Tibial nerve (tissue), 4 donors: ENCODE results near the gene ASXL1. TPM values are rescaled to one million over a fixed set of nuclear protein-coding genes. Genes with fewer than 3 reads are reported as not detected.
A peak's percentile ranks its signal among the peaks of the same experiment; 100 is the strongest.
"Not testable (repeated sequence)": the region's sequence is repeated elsewhere in the genome, so short reads cannot be mapped to it uniquely, and the experiment has no call there.

Source experiments
- DNase-seq, 2 donors: peaks; one replicate each; pipeline ENCODE4 v3.0.0-alpha.2; 2019; ENCODE audit warnings: low spot score in 2 of 2
- H3K27ac ChIP-seq, 4 donors: fragments of 200-600 bp; sonication (generic) in 3 of 4; one replicate each; pipeline ENCODE4 v1.5.1; 2017 to 2019; ENCODE audit warnings: mild to moderate bottlenecking in 1 of 4
- H3K27me3 ChIP-seq, 2 donors: fragments of 200-600 bp; sonication (generic) in 1 of 2; one replicate each; pipeline versions ENCODE4 v1.5.1 to v1.6.0; 2017 to 2019
- H3K36me3 ChIP-seq, 3 donors: fragments of 200-600 bp; sonication (generic); one replicate each; pipeline ENCODE4 v1.5.1; 2018 to 2019
- H3K4me1 ChIP-seq, 4 donors: fragments of 200-600 bp; sonication (generic) in 3 of 4; one replicate each; pipeline ENCODE4 v1.5.1; 2017 to 2019
- H3K4me3 ChIP-seq, 4 donors: fragments of 200-600 bp; sonication (generic) in 3 of 4; one replicate each; pipeline ENCODE4 v1.5.1; 2017 to 2019; ENCODE audit warnings: mild to moderate bottlenecking in 1 of 4, moderate library complexity in 1 of 4
- H3K9me3 ChIP-seq, 4 donors: fragments of 200-600 bp; sonication (generic) in 3 of 4; one replicate each; pipeline ENCODE4 v1.5.1; 2017 to 2019
- CTCF ChIP-seq, 5 experiments: fragments of 200-600 bp in 3 of 5; fragments of 450-650 bp in 2 of 5; sonication (generic) in 3 of 5; IDR thresholded peaks; one replicate each; pipeline ENCODE4 v1.5.1; 2016 to 2019; ENCODE audit warnings: antibody characterized with exemption in 5 of 5, mild to moderate bottlenecking in 3 of 5, moderate library complexity in 2 of 5
- EP300 ChIP-seq, 2 donors: sonication (generic); formaldehyde crosslinking; IDR thresholded peaks; one replicate each; pipeline ENCODE4 v1.6.1; 2017; ENCODE audit warnings: antibody characterized with exemption in 2 of 2, mild to moderate bottlenecking in 1 of 2
- POLR2A ChIP-seq, 2 donors: fragments of 450-650 bp; IDR thresholded peaks; one replicate each; pipeline ENCODE4 v1.6.1; 2017; ENCODE audit warnings: antibody characterized with exemption in 2 of 2, mild to moderate bottlenecking in 2 of 2, moderate library complexity in 2 of 2
- WGBS, 2 donors: methylation state at CpG; one replicate each; pipeline ENCODE4 v1.1.5; 2018; 5-methylcytosine and 5-hydroxymethylcytosine counted together
- total RNA-seq, 4 donors: library from RNA; depleted of rRNA; stranded (reverse); fragments of >200 nt; gene quantifications; one replicate each; pipeline ENCODE4 v1.1.0, GENCODE V29; 2016

ASXL1 gene
- total RNA-seq, 4 donors from 2014 or later, result 108 to 194 (median 138) TPM

GRCh38 chr20:32354592-32355416 lies 3.3 kb upstream of the ASXL1 start:
- no peak overlapping the region for H3K27ac ChIP-seq

GRCh38 chr20:32355417-32355841 lies 2.7 kb upstream of the ASXL1 start:
- Histone ChIP-seq H3K4me3 (no peak overlapping the region), H3K9me3 (no peaks in the 10 kb centered on the region), H3K27me3 (no peaks in the 10 kb centered on the region), H3K27ac (no peak overlapping the region), H3K36me3 (no peaks in the 10 kb centered on the region), H3K4me1 (peaks cover 0 to 24% (median 10%) of the 10 kb centered on the region in 4 donors)
- DNase-seq, result no peak
- no peak for TF ChIP-seq POLR2A (IDR thresholded peaks at IDR 0.05)
- no peak for TF ChIP-seq CTCF (IDR thresholded peaks at IDR 0.05)
- TF ChIP-seq EP300 (IDR thresholded peaks at IDR 0.05), result no peak
- WGBS, 2 donors, result 83 to 89% methylated on average over 6 of the region's 6 CpGs

More at GRCh38 chr20:32354592-32355416, 3.3 kb upstream of the ASXL1 start:
- Histone ChIP-seq H3K27me3 (no peaks in the 10 kb centered on the region), H3K4me3 (no peak overlapping the region), H3K9me3 (no peaks in the 10 kb centered on the region), H3K36me3 (no peaks in the 10 kb centered on the region), H3K4me1 (peaks cover 0 to 18% (median 4%) of the 10 kb centered on the region in 4 donors)
- 45 to 59% methylated on average over 2 of the region's 2 CpGs for WGBS, 2 donors
- DNase-seq, result no peak
- TF ChIP-seq POLR2A (IDR thresholded peaks at IDR 0.05), result no peak
- no peak for TF ChIP-seq EP300 (IDR thresholded peaks at IDR 0.05)
- no peak for TF ChIP-seq CTCF (IDR thresholded peaks at IDR 0.05)

GRCh38 chr20:32355907-32356621 lies 2.1 kb upstream of the ASXL1 start:
- WGBS, 2 donors, result 61 to 75% methylated on average over 7 of the region's 7 CpGs
- not testable (repeated sequence) for DNase-seq, H3K36me3 ChIP-seq, H3K27me3 ChIP-seq, H3K9me3 ChIP-seq, H3K4me3 ChIP-seq
- peaks cover 0 to 30% (median 15%) of the 10 kb centered on the region in 4 donors for H3K4me1 ChIP-seq
- peak overlapping the region in 2 of 4 donors; percentile 98 to 100 for H3K27ac ChIP-seq

GRCh38 chr20:32356622-32357374 lies 1.3 kb upstream of the ASXL1 start:
- Histone ChIP-seq H3K36me3 (no peaks in the 10 kb centered on the region), H3K4me1 (peaks cover 0 to 35% (median 20%) of the 10 kb centered on the region in 4 donors), H3K27me3 (no peaks in the 10 kb centered on the region), H3K27ac (peak overlapping the region in 3 of 4 donors; percentile 92 to 100 (median 98)), H3K9me3 (no peaks in the 10 kb centered on the region), H3K4me3 (peak overlapping the region; percentile 64 to 91 (median 76))
- no peak for TF ChIP-seq EP300 (IDR thresholded peaks at IDR 0.05)
- TF ChIP-seq POLR2A (IDR thresholded peaks at IDR 0.05), result no peak
- TF ChIP-seq CTCF (IDR thresholded peaks at IDR 0.05), result no peak
- WGBS, 2 donors, result 27 to 29% methylated on average over 13 of the region's 13 CpGs
- DNase-seq, result peak in 1 of 2 donors; percentile 18

GRCh38 chr20:32357375-32357868 lies 709 bp upstream of the ASXL1 start:
- peak overlapping the region; percentile 92 to 100 (median 97) for H3K27ac ChIP-seq
- WGBS, 2 donors, result 0 to 2% methylated on average over 11 of the region's 11 CpGs

More at GRCh38 chr20:32357375-32357868, 709 bp upstream of the ASXL1 start:
- Histone ChIP-seq H3K9me3 (no peaks in the 10 kb centered on the region), H3K36me3 (no peaks in the 10 kb centered on the region), H3K27me3 (no peaks in the 10 kb centered on the region), H3K4me3 (peak overlapping the region; percentile 64 to 91 (median 76)), H3K4me1 (peaks cover 0 to 42% (median 26%) of the 10 kb centered on the region in 4 donors)
- DNase-seq, result peak in 1 of 2 donors; percentile 30
- TF ChIP-seq CTCF (IDR thresholded peaks at IDR 0.05) (no peak), EP300 (IDR thresholded peaks at IDR 0.05) (no peak), POLR2A (IDR thresholded peaks at IDR 0.05) (no peak)
